Thyroid gland (tissue), 4 donors: ENCODE measurements around the gene FER. TPM values are rescaled to one million over a fixed set of nuclear protein-coding genes. Genes with fewer than 3 reads are reported as not detected.

Source experiments
- DNase-seq, 2 donors: peaks; one replicate each; pipeline ENCODE4 v3.0.0-alpha.2; 2019
- H3K27ac ChIP-seq, 3 donors: fragments of 200-600 bp; sonication (generic); 1 replicate in 2 of 3; 2 replicates in 1 of 3; pipeline ENCODE4 v1.5.1; 2016 to 2019; ENCODE audit warnings: mild to moderate bottlenecking in 1 of 3, moderate library complexity in 1 of 3
- H3K27me3 ChIP-seq: fragments of 200-600 bp; sonication (generic); one replicate; pipeline ENCODE4 v1.5.1; 2019
- H3K36me3 ChIP-seq, 2 donors: fragments of 200-600 bp; sonication (generic); one replicate each; pipeline ENCODE4 v1.5.1; 2016 to 2019
- H3K4me1 ChIP-seq, 2 donors: fragments of 200-600 bp; sonication (generic); one replicate each; pipeline ENCODE4 v1.5.1; 2017 to 2019
- H3K4me3 ChIP-seq, 3 donors: fragments of 200-600 bp; sonication (generic); replicated peaks in 1 of 3; 1 replicate in 2 of 3; 2 replicates in 1 of 3; pipeline ENCODE4 v1.5.1; 2016; ENCODE audit warnings: mild to moderate bottlenecking in 1 of 3
- H3K9me3 ChIP-seq: fragments of 200-600 bp; sonication (generic); one replicate; pipeline ENCODE4 v1.5.1; 2017
- POLR2A ChIP-seq, 2 donors: fragments of 450-650 bp; IDR thresholded peaks; one replicate each; pipeline ENCODE4 v1.6.1; 2017; ENCODE audit warnings: antibody characterized with exemption in 2 of 2, mild to moderate bottlenecking in 2 of 2, moderate library complexity in 1 of 2
- WGBS, 2 donors: methylation state at CpG; one replicate each; pipeline ENCODE4 v1.1.5; 2017; 5-methylcytosine and 5-hydroxymethylcytosine counted together
- intact Hi-C: fragments of 100-400 bp; cut with DNase I; formaldehyde crosslinking; loops from one replicate; pipeline ENCODE4 v1.15.1; 2023
- total RNA-seq, 4 donors: library from RNA; depleted of rRNA; stranded (reverse); fragments of >200 nt; gene quantifications; one replicate each; pipeline ENCODE4 v1.2.3, GENCODE V29; 2016
- TF ChIP-seq, protein P1 (sequence below), 6 experiments: fragments of 200-600 bp in 3 of 6; fragments of 450-650 bp in 3 of 6; sonication (generic) in 3 of 6; IDR thresholded peaks; one replicate each; pipeline ENCODE4 v1.5.1; 2016 to 2019; ENCODE audit warnings: antibody characterized with exemption in 6 of 6, mild to moderate bottlenecking in 2 of 6, inconsistent platforms in 1 of 6, moderate library complexity in 1 of 6

FER gene
- total RNA-seq, 4 donors from 2014 or later = 38.8 to 79.1 (median 45.2) TPM

DNA sequence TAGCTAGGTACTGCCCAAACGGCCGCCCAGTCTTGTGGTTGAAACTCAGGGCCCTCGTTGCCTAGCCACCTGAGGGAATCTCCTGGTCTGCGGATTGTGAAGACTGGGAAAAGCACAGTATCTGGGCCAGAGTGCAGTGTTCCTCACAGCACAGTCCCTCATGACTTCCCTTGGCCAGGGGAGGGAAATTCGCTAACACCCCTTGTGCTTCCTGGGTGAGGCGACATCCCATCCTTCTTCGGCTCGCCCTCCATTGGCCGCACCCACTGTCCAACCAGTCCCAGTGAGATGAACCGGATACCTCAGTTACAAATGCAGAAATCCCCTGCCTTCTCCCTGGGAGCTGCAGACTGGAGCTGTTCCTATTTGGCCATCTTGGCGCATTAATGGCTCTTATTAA, 250.5 kb downstream of the FER start:
- Histone ChIP-seq H3K27me3 (no peaks in the 10 kb centered on the region), H3K9me3 (no peaks in the 10 kb centered on the region), H3K27ac (no peak overlapping the region), H3K4me1 (no peaks in the 10 kb centered on the region), H3K4me3 (no peak overlapping the region), H3K36me3 (no peaks in the 10 kb centered on the region)
- TF ChIP-seq, protein P1, sequence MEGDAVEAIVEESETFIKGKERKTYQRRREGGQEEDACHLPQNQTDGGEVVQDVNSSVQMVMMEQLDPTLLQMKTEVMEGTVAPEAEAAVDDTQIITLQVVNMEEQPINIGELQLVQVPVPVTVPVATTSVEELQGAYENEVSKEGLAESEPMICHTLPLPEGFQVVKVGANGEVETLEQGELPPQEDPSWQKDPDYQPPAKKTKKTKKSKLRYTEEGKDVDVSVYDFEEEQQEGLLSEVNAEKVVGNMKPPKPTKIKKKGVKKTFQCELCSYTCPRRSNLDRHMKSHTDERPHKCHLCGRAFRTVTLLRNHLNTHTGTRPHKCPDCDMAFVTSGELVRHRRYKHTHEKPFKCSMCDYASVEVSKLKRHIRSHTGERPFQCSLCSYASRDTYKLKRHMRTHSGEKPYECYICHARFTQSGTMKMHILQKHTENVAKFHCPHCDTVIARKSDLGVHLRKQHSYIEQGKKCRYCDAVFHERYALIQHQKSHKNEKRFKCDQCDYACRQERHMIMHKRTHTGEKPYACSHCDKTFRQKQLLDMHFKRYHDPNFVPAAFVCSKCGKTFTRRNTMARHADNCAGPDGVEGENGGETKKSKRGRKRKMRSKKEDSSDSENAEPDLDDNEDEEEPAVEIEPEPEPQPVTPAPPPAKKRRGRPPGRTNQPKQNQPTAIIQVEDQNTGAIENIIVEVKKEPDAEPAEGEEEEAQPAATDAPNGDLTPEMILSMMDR (IDR thresholded peaks at IDR 0.05) = no peak
- no peak for TF ChIP-seq POLR2A (IDR thresholded peaks at IDR 0.05)
- no peak for DNase-seq
- intact Hi-C loops = no loop called here
- 97 to 98% methylated on average over 11 of the region's 11 CpGs for WGBS, 2 donors

DNA sequence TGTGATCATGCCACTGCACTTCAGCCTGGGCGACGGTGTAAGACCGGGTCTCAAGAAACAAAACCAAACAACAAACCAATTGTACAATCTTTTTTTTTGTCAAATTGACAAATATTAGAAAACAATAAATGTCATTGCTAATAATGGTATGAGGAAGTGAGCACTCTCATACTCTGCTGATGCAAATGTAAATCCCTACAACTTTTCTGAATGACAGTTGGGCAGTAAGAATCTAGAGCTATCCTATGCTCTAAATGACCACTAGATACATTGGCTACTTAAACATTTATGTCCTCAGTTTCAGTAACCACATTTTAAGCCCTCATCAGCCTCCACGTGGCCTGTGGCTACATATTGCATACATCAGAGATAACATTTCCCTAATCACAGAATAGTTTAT, 256.2 kb downstream of the FER start:
- no peak overlapping the region for H3K4me3 ChIP-seq
- no peaks in the 10 kb centered on the region for H3K9me3 ChIP-seq
- H3K27me3 ChIP-seq = no peaks in the 10 kb centered on the region
- no peaks in the 10 kb centered on the region for H3K4me1 ChIP-seq
- no peak overlapping the region for H3K27ac ChIP-seq
- no peaks in the 10 kb centered on the region for H3K36me3 ChIP-seq
- 74 to 95% methylated on average over 4 of the region's 4 CpGs for WGBS, 2 donors
- DNase-seq = no peak
- intact Hi-C loops = no loop called here
- TF ChIP-seq, protein P1 (IDR thresholded peaks at IDR 0.05) = no peak
- no peak for TF ChIP-seq POLR2A (IDR thresholded peaks at IDR 0.05)

DNA sequence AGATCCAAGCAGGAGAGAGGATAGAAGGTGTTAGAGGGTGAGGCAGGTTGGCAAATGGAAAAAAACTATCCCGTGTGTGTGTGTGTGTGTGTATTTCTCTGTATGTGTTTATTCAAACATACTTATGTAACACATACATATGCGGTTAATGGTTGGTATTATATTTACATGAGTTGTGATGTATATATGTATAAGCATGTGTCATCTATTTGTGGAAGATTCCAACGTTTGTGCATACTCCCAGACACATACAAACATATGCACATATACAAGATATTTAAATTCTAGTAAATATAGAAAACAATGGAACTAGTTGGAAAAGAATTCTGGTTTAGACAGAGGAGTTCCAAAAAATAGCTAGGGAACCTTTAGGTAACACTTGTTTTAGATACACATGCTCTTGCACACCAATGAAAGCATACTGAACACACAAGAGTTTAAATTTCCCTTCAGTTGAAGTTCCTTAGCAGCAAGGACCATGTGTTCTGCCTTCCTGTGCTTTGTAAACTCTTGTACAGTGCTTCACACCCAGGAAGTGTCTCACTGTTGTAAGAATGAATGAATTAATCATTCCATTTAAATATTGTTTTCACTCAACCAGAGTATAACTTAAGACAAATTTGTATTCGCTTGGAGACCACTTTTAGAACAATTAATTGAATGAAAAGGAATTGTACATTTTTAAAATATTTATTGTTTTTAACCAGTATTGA, 257.8 kb downstream of the FER start:
- DNase-seq = no peak

DNA sequence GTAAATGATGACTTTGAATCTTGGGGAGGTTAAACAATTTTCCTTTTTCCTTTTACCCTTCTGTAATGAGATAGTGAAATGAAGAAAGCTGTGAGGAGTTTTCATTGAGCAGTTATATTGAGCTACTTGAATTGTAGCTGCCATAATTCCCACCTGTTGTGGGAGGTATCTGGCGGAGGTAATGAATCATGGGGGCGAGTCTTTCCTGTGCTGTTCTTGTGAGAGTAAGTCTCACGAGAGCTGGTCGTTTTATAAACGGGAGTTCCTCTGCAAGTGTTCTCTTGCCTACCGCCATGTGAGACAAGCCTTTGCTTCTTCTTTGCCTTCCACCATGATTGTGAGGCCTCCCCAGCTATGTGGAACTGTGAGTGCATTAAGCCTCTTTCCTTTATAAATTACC, 258.4 kb downstream of the FER start:
- no peak for DNase-seq
- no peak overlapping the region for H3K27ac ChIP-seq
- WGBS, 2 donors = 90 to 96% methylated on average over 6 of the region's 6 CpGs
- no peaks in the 10 kb centered on the region for H3K9me3 ChIP-seq
- H3K4me1 ChIP-seq = no peaks in the 10 kb centered on the region
- H3K4me3 ChIP-seq = no peak overlapping the region
- TF ChIP-seq, protein P1 (IDR thresholded peaks at IDR 0.05) = no peak
- no peak for TF ChIP-seq POLR2A (IDR thresholded peaks at IDR 0.05)
- H3K36me3 ChIP-seq = no peaks in the 10 kb centered on the region
- intact Hi-C loops = no loop called here
- H3K27me3 ChIP-seq = no peaks in the 10 kb centered on the region

More for the DNA sequence above, 257.8 kb downstream of the FER start:
- Histone ChIP-seq H3K4me1 (no peaks in the 10 kb centered on the region), H3K36me3 (no peaks in the 10 kb centered on the region), H3K27me3 (no peaks in the 10 kb centered on the region), H3K9me3 (no peaks in the 10 kb centered on the region), H3K27ac (no peak overlapping the region), H3K4me3 (no peak overlapping the region)
- WGBS, 2 donors = 91 to 93% methylated on average over 4 of the region's 4 CpGs
- TF ChIP-seq POLR2A (IDR thresholded peaks at IDR 0.05) = no peak
- TF ChIP-seq, protein P1 (IDR thresholded peaks at IDR 0.05) = no peak
- intact Hi-C loops = no loop called here

DNA sequence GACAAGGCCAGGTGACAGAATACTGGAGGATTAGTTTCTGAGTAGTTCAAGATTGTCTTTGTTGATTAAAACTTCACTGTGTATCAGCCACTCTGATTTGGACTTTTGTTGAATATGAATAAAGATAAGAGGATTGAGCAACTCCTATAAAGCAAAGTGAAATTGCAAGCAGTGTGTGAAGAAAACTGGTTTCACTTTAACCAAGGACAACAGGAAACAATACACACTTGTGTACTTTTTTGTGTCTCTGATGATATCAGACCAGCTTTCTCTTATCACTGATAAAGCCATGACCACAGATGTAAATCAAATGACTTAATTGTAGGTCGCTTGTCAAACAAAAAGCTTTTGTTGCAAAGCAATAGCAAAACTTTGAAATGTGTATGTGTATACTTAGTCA, 268.6 kb downstream of the FER start:
- DNase-seq = no peak
- intact Hi-C loops = no loop called here
- H3K27me3 ChIP-seq = no peaks in the 10 kb centered on the region
- H3K27ac ChIP-seq = no peak overlapping the region
- TF ChIP-seq, protein P1 (IDR thresholded peaks at IDR 0.05) = no peak
- no peak for TF ChIP-seq POLR2A (IDR thresholded peaks at IDR 0.05)
- peaks cover 0 to 4% of the 10 kb centered on the region in 2 donors for H3K4me1 ChIP-seq
- H3K9me3 ChIP-seq = no peaks in the 10 kb centered on the region
- no peaks in the 10 kb centered on the region for H3K36me3 ChIP-seq
- WGBS, 2 donors = 92 to 95% methylated on average over 1 of the region's 1 CpG
- no peak overlapping the region for H3K4me3 ChIP-seq
